ENCODE measurements around the gene NMRK1. TPM values are rescaled to one million over a fixed set of nuclear protein-coding genes. Genes with fewer than 3 reads are reported as not detected.

NMRK1 gene
- total and polyA plus RNA-seq, 2 of the 13 experiments (the other 11 are each of a cell fraction or from before 2014, with no cell fraction given), result 9.1 to 12.9 TPM

GRCh38 chr9:75121914-75122558 lies 34.1 kb upstream of the NMRK1 start:
- Histone ChIP-seq H2AFZ (ENCODE audit: low read length) (no peak overlapping the region), H3K27me3 (ENCODE audit: control insufficient read depth in 1 of 2, insufficient read depth in 2 of 2, low read length in 2 of 2) (no peaks in the 10 kb centered on the region), H3K4me1 (ENCODE audit: insufficient read depth, low read length) (no peaks in the 10 kb centered on the region), H3K79me2 (ENCODE audit: insufficient read depth, low read length) (no peaks in the 10 kb centered on the region), H3K27ac (ENCODE audit: extremely low read length, insufficient read depth, low read length) (no peak overlapping the region), H3K9me3 (ENCODE audit: low read length) (no peaks in the 10 kb centered on the region), H3K4me3 (replicated peaks in 1 of 3; ENCODE audit: insufficient read depth in 1 of 3, low read depth in 2 of 3, low read length in 3 of 3) (no peak overlapping the region), H3K4me2 (ENCODE audit: low read depth, low read length) (no peak overlapping the region), H3K36me3 (replicated peaks in 1 of 2; ENCODE audit: control insufficient read depth in 1 of 2, insufficient read depth in 2 of 2, low read length in 2 of 2) (peaks cover 3 to 6% of the 10 kb centered on the region in 2 experiments; a peak in 1 of 5 replicates), H3K9ac (ENCODE audit: insufficient read depth, low read depth, low read length) (no peak overlapping the region), H4K20me1 (ENCODE audit: insufficient read depth, low read length) (no peaks in the 10 kb centered on the region)
- CTCF ChIA-PET (ENCODE audit: low intra/inter-chr PET ratio, low total read pairs), result no interaction called here
- TF ChIP-seq ATF1 (CRISPR knock-in tag; IDR thresholded peaks at IDR 0.05), result no peak
- no peak for TF ChIP-seq LRRFIP1 (CRISPR knock-in tag; conservative IDR thresholded peaks at IDR 0.05)
- TF ChIP-seq JARID2 (CRISPR knock-in tag; IDR thresholded peaks at IDR 0.05; ENCODE audit: insufficient replicate concordance), result no peak
- TF ChIP-seq SIX4 (CRISPR knock-in tag; IDR thresholded peaks at IDR 0.05), result no peak
- no peak for TF ChIP-seq SMARCC2 (IDR thresholded peaks at IDR 0.05)
- TF ChIP-seq CSRNP2 (CRISPR knock-in tag; conservative IDR thresholded peaks at IDR 0.05; ENCODE audit: low read depth), result no peak
- no peak for TF ChIP-seq NAIF1 (CRISPR knock-in tag; IDR thresholded peaks at IDR 0.05; ENCODE audit: borderline replicate concordance)
- no peak for TF ChIP-seq ZNF33A (CRISPR knock-in tag; IDR thresholded peaks at IDR 0.05; ENCODE audit: borderline replicate concordance)
- TF ChIP-seq MNT (IDR thresholded peaks at IDR 0.05), result no peak
- no peak for TF ChIP-seq HMGA1 (CRISPR knock-in tag; conservative IDR thresholded peaks at IDR 0.05)
- TF ChIP-seq ATRX (CRISPR knock-in tag; IDR thresholded peaks at IDR 0.05; ENCODE audit: borderline replicate concordance), result no peak
- TF ChIP-seq, protein P1, sequence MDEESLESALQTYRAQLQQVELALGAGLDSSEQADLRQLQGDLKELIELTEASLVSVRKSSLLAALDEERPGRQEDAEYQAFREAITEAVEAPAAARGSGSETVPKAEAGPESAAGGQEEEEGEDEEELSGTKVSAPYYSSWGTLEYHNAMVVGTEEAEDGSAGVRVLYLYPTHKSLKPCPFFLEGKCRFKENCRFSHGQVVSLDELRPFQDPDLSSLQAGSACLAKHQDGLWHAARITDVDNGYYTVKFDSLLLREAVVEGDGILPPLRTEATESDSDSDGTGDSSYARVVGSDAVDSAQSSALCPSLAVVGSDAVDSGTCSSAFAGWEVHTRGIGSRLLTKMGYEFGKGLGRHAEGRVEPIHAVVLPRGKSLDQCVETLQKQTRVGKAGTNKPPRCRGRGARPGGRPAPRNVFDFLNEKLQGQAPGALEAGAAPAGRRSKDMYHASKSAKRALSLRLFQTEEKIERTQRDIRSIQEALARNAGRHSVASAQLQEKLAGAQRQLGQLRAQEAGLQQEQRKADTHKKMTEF (CRISPR knock-in tag; IDR thresholded peaks at IDR 0.05), result no peak
- TF ChIP-seq NKX3-1 (CRISPR knock-in tag; IDR thresholded peaks at IDR 0.05), result no peak
- DNase-seq (ENCODE audit: low spot score), result no peak
- in situ Hi-C loops (cut with HindIII; ENCODE audit: extremely low pct_ligation_motif_present, low pct_unique_long_range_greater_than_20kb), result no loop called here
- POLR2A ChIA-PET, result no interaction called here
- no peak for ATAC-seq
- no peak for FAIRE-seq
- WGBS (ENCODE audit: low lambda C conversion rate), result 67% methylated on average over 5 of the region's 5 CpGs
- intact Hi-C loops (cut with micrococcal nuclease; ENCODE audit: unreplicated experiment), result no loop called here
- BruUV-seq (replicated peaks), result no TSS peak

All from HepG2 (cell line).